Measurements from ENCODE around the gene KLKB1.
"Not testable (repeated sequence)": the region's sequence is repeated elsewhere in the genome, so short reads cannot be mapped to it uniquely, and the experiment has no call there.

KLKB1 gene

GRCh38 chr4:186227744-186228513, 622 bp downstream of the KLKB1 start:
- TF ChIP-seq CTCF (conservative IDR thresholded peaks at IDR 0.05) = no peak
- no peak for TF ChIP-seq ZFX (IDR thresholded peaks at IDR 0.05)
- H3K27ac ChIP-seq = no peak overlapping the region

- H3K27ac ChIP-seq = no peak overlapping the region
- no peak for TF ChIP-seq ZFX (IDR thresholded peaks at IDR 0.05)
- no peak for TF ChIP-seq CTCF (conservative IDR thresholded peaks at IDR 0.05)
Measured at GRCh38 chr4:186228514-186228894, 1.2 kb downstream of the KLKB1 start.

GRCh38 chr4:186234367-186234766, 7.1 kb downstream of the KLKB1 start:
- no peak overlapping the region for H3K27ac ChIP-seq
- no peak for TF ChIP-seq ZFX (IDR thresholded peaks at IDR 0.05)
- TF ChIP-seq CTCF (conservative IDR thresholded peaks at IDR 0.05) = no peak

DNA sequence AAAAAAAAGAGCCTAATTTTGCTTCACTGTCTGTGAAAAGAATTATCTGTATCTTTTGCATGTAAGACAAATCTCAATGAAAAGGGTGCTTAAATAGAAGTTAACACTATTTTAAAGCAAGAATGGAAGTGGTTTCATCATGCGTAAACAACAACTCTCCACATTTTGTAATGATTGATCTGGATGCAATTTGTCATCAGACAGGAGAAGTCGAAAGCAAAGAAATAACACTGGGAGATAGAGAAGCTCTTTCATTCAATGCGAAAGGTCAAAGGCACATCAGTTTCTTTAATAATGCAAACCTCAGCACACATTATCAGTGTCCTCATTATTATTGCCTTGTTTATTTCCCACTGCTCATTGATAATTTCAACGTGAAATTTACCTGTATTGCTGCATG, 8.8 kb downstream of the KLKB1 start:
- TF ChIP-seq CTCF (conservative IDR thresholded peaks at IDR 0.05) = no peak
- TF ChIP-seq ZFX (IDR thresholded peaks at IDR 0.05) = no peak

DNA sequence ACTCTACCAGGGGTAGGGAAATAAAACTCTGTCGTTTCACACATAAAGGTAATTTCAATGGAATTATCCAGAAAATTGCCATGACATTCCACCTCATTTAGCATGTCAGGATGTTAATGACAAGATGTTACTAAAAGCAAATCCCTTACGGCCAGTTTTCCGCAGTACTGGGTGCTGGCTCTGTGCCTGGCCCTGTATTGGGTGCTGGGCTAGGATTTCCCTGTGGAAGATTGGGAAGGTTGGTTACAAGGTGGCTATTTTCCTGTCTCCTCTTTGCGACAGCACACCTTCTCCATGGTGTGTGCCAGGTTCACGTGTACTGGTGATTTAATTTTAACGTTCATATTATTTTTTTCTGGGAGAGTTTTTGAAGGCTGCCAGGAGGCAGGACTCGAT, 13.1 kb downstream of the KLKB1 start:
- no peak overlapping the region for H3K27ac ChIP-seq
- TF ChIP-seq CTCF (conservative IDR thresholded peaks at IDR 0.05) (no peak), ZFX (IDR thresholded peaks at IDR 0.05) (no peak)

More for the DNA sequence above, 8.8 kb downstream of the KLKB1 start:
- H3K27ac ChIP-seq = no peak overlapping the region

DNA sequence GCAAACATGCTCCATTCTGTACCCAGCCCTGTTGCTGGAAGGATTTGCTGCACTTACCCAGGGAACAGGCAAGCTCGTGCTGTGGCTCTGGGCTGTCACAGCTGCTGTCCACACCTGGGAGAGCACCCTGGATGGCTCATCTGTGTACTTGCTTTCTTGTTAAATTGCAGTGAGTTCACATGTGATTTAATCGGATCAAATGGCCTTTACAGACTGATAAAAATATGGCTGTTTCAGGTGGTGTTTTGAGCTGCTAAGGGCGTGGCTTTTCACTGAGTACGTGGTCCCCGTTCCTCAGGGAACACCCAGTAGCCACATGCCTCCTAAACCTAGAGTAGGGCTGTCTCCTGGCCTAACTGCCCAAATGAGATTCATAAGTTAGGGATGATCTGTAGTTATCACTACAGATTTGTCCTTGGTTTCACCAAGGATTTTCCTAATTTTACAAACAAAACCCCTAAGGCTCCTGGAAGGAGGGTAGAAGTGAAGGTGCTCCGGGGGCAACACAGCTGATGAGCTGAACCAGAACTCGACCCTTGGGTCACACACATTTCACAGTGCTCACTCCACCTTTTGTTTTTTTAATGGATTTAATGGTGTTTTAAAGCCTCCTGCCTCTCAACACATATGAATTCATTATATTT, 13.7 kb downstream of the KLKB1 start:
- no peak for TF ChIP-seq ZFX (IDR thresholded peaks at IDR 0.05)
- no peak for TF ChIP-seq CTCF (conservative IDR thresholded peaks at IDR 0.05)
- no peak overlapping the region for H3K27ac ChIP-seq

- H3K27ac ChIP-seq = no peak overlapping the region
- TF ChIP-seq ZFX (IDR thresholded peaks at IDR 0.05) (no peak), CTCF (conservative IDR thresholded peaks at IDR 0.05) (no peak)
Measured at GRCh38 chr4:186241616-186242015, 14.3 kb downstream of the KLKB1 start.

DNA sequence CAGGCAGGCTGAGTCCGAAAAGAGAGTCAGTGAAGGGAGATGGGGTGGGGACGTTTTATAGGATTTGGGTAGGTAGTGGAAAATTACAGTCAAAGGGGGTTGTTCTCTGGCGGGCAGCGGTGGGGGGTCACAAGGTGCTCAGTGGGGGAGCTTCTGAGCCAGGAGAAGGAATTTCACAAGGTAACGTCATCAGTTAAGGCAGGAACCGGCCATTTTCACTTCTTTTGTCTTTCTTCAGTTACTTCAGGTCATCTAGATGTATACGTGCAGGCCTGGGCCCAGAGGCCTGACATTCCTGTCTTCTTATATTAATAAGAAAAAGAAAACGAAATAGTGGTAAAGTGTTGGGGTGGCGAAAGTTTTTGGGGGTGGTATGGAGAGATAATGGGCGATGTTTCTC, 14.7 kb downstream of the KLKB1 start:
- not testable (repeated sequence) for H3K27ac ChIP-seq

All from C4-2B (cell line).